KOPT-K1 (cell line): ENCODE data around the gene TNFRSF1B.

Experiments
- H3K27ac ChIP-seq: fragments of 200-600 bp; sonication (generic); 2 replicates; pipeline ENCODE4 v1.5.1; 2016; ENCODE audit warnings: antibody characterized with exemption, mild to moderate bottlenecking, low read depth, low read length; ENCODE audit not compliant: poor library complexity, severe bottlenecking
- H3K36me3 ChIP-seq: fragments of 200-600 bp; sonication (generic); 2 replicates; pipeline ENCODE4 v1.5.1; 2017; ENCODE audit warnings: antibody characterized with exemption, mild to moderate bottlenecking, low read length, moderate library complexity; ENCODE audit not compliant: insufficient read depth
- H3K9me3 ChIP-seq: fragments of 200-600 bp; sonication (generic); 2 replicates; pipeline ENCODE4 v1.5.1; 2017; ENCODE audit warnings: antibody characterized with exemption, low read length, mild to moderate bottlenecking; ENCODE audit not compliant: insufficient read depth, poor library complexity, severe bottlenecking

The TNFRSF1B gene

GRCh38 chr1:12201352-12202189 lies 34.8 kb downstream of the TNFRSF1B start:
- no peak overlapping the region for H3K27ac ChIP-seq
- H3K36me3 ChIP-seq = no peaks in the 10 kb centered on the region
- no peaks in the 10 kb centered on the region for H3K9me3 ChIP-seq

- no peaks in the 10 kb centered on the region for H3K36me3 ChIP-seq
- no peaks in the 10 kb centered on the region for H3K9me3 ChIP-seq
- no peak overlapping the region for H3K27ac ChIP-seq
Observed at GRCh38 chr1:12202190-12202497, 35.4 kb downstream of the TNFRSF1B start.

GRCh38 chr1:12202577-12202976 lies 35.8 kb downstream of the TNFRSF1B start:
- no peaks in the 10 kb centered on the region for H3K36me3 ChIP-seq

GRCh38 chr1:12203216-12204007 lies 36.6 kb downstream of the TNFRSF1B start:
- no peaks in the 10 kb centered on the region for H3K36me3 ChIP-seq
- no peak overlapping the region for H3K27ac ChIP-seq
- no peaks in the 10 kb centered on the region for H3K9me3 ChIP-seq

More at GRCh38 chr1:12202577-12202976, 35.8 kb downstream of the TNFRSF1B start:
- H3K9me3 ChIP-seq = no peaks in the 10 kb centered on the region
- no peak overlapping the region for H3K27ac ChIP-seq

- no peaks in the 10 kb centered on the region for H3K36me3 ChIP-seq
- no peaks in the 10 kb centered on the region for H3K9me3 ChIP-seq
- no peak overlapping the region for H3K27ac ChIP-seq
Observed at GRCh38 chr1:12204140-12204539, 37.3 kb downstream of the TNFRSF1B start.

- Histone ChIP-seq H3K9me3 (no peaks in the 10 kb centered on the region), H3K27ac (no peak overlapping the region), H3K36me3 (no peaks in the 10 kb centered on the region)
Observed at GRCh38 chr1:12204754-12205658, 38.2 kb downstream of the TNFRSF1B start.

- no peaks in the 10 kb centered on the region for H3K9me3 ChIP-seq
- H3K36me3 ChIP-seq = no peaks in the 10 kb centered on the region
- no peak overlapping the region for H3K27ac ChIP-seq
Observed at GRCh38 chr1:12206238-12206637, 39.4 kb downstream of the TNFRSF1B start.

- Histone ChIP-seq H3K27ac (no peak overlapping the region), H3K9me3 (no peaks in the 10 kb centered on the region)
Observed at GRCh38 chr1:12206792-12207424, 40.1 kb downstream of the TNFRSF1B start.

GRCh38 chr1:12208271-12208670 lies 41.5 kb downstream of the TNFRSF1B start:
- H3K27ac ChIP-seq = no peak overlapping the region
- H3K36me3 ChIP-seq = no peaks in the 10 kb centered on the region
- H3K9me3 ChIP-seq = no peaks in the 10 kb centered on the region

More at GRCh38 chr1:12206792-12207424, 40.1 kb downstream of the TNFRSF1B start:
- no peaks in the 10 kb centered on the region for H3K36me3 ChIP-seq

- no peaks in the 10 kb centered on the region for H3K9me3 ChIP-seq
- no peak overlapping the region for H3K27ac ChIP-seq
- H3K36me3 ChIP-seq = no peaks in the 10 kb centered on the region
Observed at GRCh38 chr1:12208764-12209494, 42.1 kb downstream of the TNFRSF1B start.

GRCh38 chr1:12209495-12209832 lies 42.7 kb downstream of the TNFRSF1B start:
- H3K27ac ChIP-seq = no peak overlapping the region
- no peaks in the 10 kb centered on the region for H3K36me3 ChIP-seq
- H3K9me3 ChIP-seq = no peaks in the 10 kb centered on the region

- Histone ChIP-seq H3K36me3 (no peaks in the 10 kb centered on the region), H3K9me3 (no peaks in the 10 kb centered on the region), H3K27ac (no peak overlapping the region)
Observed at GRCh38 chr1:12215118-12215961, 48.5 kb downstream of the TNFRSF1B start.

GRCh38 chr1:12219800-12220199 lies 53.0 kb downstream of the TNFRSF1B start:
- no peak overlapping the region for H3K27ac ChIP-seq
- no peaks in the 10 kb centered on the region for H3K36me3 ChIP-seq
- H3K9me3 ChIP-seq = peaks cover 24% of the 10 kb centered on the region
